Pancreas (tissue), 10 donors: ENCODE results near the gene MRPS5. TPM values are rescaled to one million over a fixed set of nuclear protein-coding genes. Genes with fewer than 3 reads are reported as not detected.

Experiments used
- ATAC-seq, 4 donors: fragments of 200-7000 bp; cut with Tn5 transposase; one replicate each; pipeline versions ENCODE4 v1.8.0 to v1.9.1; 2020; ENCODE audit warnings: mild to moderate bottlenecking in 4 of 4, moderate library complexity in 4 of 4
- DNase-seq, 6 donors: peaks; one replicate each; pipeline ENCODE4 v3.0.0-alpha.2; 2020
- FAIRE-seq: peaks from 2 replicates; lab custom pipeline; 2012; peaks lifted over from hg19 to GRCh38; lab: Jason Lieb, UNC
- H3K27ac ChIP-seq, 4 donors: fragments of 200-600 bp; sonication (generic); 1 replicate in 3 of 4; 2 replicates in 1 of 4; pipeline versions ENCODE4 v1.5.0 to v1.8.0; 2020
- H3K27me3 ChIP-seq, 4 donors: fragments of 200-600 bp; one replicate each; pipeline ENCODE4 v1.8.0; 2021
- H3K36me3 ChIP-seq, 3 donors: fragments of 200-600 bp; sonication (generic) in 1 of 3; one replicate each; pipeline versions ENCODE4 v1.5.0 to v1.8.0; 2020 to 2021
- H3K4me1 ChIP-seq, 3 donors: fragments of 200-600 bp; one replicate each; pipeline ENCODE4 v1.8.0; 2021
- H3K4me3 ChIP-seq, 4 donors: fragments of 200-600 bp; sonication (generic) in 2 of 4; one replicate each; pipeline versions ENCODE4 v1.5.0 to v1.8.0; 2020 to 2021
- H3K9me3 ChIP-seq, 4 donors: fragments of 200-600 bp; one replicate each; pipeline ENCODE4 v1.8.0; 2021
- WGBS, 2 donors: extraction: QIAGEN DNeasy Blood & Tissue Kit; methylation state at CpG; one replicate each; pipeline ENCODE4 v1.1.7; 2013; 5-methylcytosine and 5-hydroxymethylcytosine counted together
- intact Hi-C, 3 donors: fragments of 100-400 bp; cut with DNase I; formaldehyde crosslinking; loops; one replicate each; pipeline versions ENCODE4 v1.11.1 to v1.14.2; 2022
- polyA plus RNA-seq, 2 donors: library from polyadenylated mRNA; stranded (reverse); fragments of 200-250 nt; gene quantifications; one replicate each; pipeline ENCODE4 v1.2.3, GENCODE V29; 2013
- total RNA-seq, 6 donors: library from RNA; stranded (reverse); fragmentation: NEBNext Ultra II Directional in 4 of 6; extraction: Animal tissue kit (Norgen Biotek cat#: 25700) in 4 of 6; gene quantifications; one replicate each; pipeline versions ENCODE4 v1.2.1 to v1.2.4, GENCODE V29; 2021 to 2023
- TF ChIP-seq, protein P1 (sequence below), 4 donors: fragments of 200-600 bp; sonication (generic) in 3 of 4; IDR thresholded peaks; one replicate each; pipeline versions ENCODE4 v1.5.0 to v1.8.0; 2021; ENCODE audit warnings: antibody characterized with exemption in 4 of 4
- donor health status: healthy with polysubstance abuse.
- donor health status: DM: no; HTN: no; CAD: no; lungs with moderate emphysema.
- donor health status: DM: no; HTN: no; CAD: no.
- donor health status: control.
- donor health status: control.
- donor health status: Bipolar disorder and iron deficiency.
- donor health status: DM: yes; HTN: yes; CAD: no.
- donor health status: DM: no; HTN: no; CAD: no.
- donor health status: DM: no; HTN: no; CAD: no.
- donor health status: DM: yes; HTN: yes; CAD: no.

Gene MRPS5
- total and polyA plus RNA-seq, 8 donors: 14.8 to 55.2 (median 19.9) TPM

DNA sequence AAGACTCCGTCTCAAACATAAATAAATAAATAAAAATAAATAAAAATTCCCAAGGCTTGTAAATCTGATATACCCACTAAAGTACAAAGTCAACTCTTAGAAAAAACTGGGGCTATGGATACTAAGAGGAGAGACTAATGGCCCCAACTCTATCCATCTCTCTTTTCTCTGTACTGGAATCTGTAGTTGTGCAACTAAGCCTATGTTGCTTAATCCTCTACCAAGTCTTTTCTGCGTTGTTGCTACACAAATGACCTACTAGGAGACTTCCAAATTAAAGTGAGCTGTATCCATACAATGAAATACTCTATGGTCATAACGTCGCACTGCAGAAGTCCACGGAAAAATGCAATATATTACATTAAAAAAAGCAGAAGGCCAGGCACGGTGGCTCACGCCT is 8.1 kb downstream of the MRPS5 start:
- H3K9me3 ChIP-seq: no peaks in the 10 kb centered on the region
- no peak for ATAC-seq
- no peak overlapping the region for H3K4me3 ChIP-seq
- DNase-seq: no peak
- intact Hi-C loops: loop anchor here in 1 of 3 donors (10.0 kb wide), 1 partner anchor 89 kb away; the partner anchor contains the start of gene MAL
- no peaks in the 10 kb centered on the region for H3K4me1 ChIP-seq
- H3K27me3 ChIP-seq: no peaks in the 10 kb centered on the region
- no peak overlapping the region for H3K27ac ChIP-seq
- 90 to 95% methylated on average over 7 of the region's 7 CpGs for WGBS, 2 donors
- TF ChIP-seq, protein P1, sequence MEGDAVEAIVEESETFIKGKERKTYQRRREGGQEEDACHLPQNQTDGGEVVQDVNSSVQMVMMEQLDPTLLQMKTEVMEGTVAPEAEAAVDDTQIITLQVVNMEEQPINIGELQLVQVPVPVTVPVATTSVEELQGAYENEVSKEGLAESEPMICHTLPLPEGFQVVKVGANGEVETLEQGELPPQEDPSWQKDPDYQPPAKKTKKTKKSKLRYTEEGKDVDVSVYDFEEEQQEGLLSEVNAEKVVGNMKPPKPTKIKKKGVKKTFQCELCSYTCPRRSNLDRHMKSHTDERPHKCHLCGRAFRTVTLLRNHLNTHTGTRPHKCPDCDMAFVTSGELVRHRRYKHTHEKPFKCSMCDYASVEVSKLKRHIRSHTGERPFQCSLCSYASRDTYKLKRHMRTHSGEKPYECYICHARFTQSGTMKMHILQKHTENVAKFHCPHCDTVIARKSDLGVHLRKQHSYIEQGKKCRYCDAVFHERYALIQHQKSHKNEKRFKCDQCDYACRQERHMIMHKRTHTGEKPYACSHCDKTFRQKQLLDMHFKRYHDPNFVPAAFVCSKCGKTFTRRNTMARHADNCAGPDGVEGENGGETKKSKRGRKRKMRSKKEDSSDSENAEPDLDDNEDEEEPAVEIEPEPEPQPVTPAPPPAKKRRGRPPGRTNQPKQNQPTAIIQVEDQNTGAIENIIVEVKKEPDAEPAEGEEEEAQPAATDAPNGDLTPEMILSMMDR (IDR thresholded peaks at IDR 0.05): no peak
- FAIRE-seq: no peak
- H3K36me3 ChIP-seq: peaks cover 0 to 23% (median 17%) of the 10 kb centered on the region in 3 donors

DNA sequence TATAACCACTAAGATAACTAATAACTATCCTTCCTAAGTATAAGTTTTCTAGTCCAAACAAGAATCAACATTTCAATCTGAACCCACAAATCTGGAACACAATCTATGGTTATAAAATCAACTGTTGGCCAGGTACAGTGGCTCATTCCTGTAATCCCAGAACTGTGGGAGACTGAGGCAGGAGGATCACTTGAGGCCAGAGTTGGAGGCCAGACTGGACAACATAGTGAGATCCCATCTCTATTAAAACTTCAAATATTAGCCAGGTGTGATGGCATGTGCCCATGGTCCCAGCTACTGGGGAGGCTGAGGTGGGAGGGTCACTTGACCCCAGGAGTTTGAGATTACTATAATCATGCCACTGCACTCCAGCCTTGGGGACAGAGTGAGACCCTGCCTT is 11.2 kb downstream of the MRPS5 start:
- TF ChIP-seq, protein P1 (IDR thresholded peaks at IDR 0.05): no peak
- intact Hi-C loops: loop anchor here in 1 of 3 donors (10.0 kb wide), 1 partner anchor 86 kb away; the partner anchor contains the start of gene MAL
- no peak overlapping the region for H3K27ac ChIP-seq
- H3K4me1 ChIP-seq: no peaks in the 10 kb centered on the region
- peaks cover 0 to 53% (median 29%) of the 10 kb centered on the region in 3 donors for H3K36me3 ChIP-seq
- DNase-seq (no peak), FAIRE-seq (no peak), ATAC-seq (no peak)
- H3K27me3 ChIP-seq: no peaks in the 10 kb centered on the region
- no peak overlapping the region for H3K4me3 ChIP-seq
- H3K9me3 ChIP-seq: no peaks in the 10 kb centered on the region

DNA sequence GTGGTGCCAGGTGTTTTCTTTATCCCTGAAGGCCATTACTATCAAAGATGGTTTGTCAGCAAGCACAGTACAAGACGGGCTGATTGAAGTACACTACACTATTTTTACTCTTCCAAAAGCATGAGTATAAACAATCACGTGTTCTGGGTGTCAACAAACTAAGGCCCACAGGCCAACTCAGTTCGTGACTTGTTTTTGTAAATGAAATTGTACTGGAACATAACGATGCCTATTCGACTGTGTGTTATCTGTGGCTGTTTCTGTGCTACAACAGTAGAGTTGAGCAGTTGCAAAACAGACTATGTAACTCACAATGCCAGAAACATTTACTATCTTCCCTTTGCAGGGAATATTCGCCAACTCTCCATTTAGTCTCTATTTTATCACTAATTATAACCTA is 12.3 kb downstream of the MRPS5 start:
- Histone ChIP-seq H3K9me3 (no peaks in the 10 kb centered on the region), H3K4me1 (no peaks in the 10 kb centered on the region), H3K36me3 (peaks cover 0 to 50% (median 29%) of the 10 kb centered on the region in 3 donors), H3K4me3 (no peak overlapping the region), H3K27ac (no peak overlapping the region), H3K27me3 (no peaks in the 10 kb centered on the region)
- intact Hi-C loops: no loop called here
- ATAC-seq (no peak), DNase-seq (no peak), FAIRE-seq (no peak)
- TF ChIP-seq, protein P1 (IDR thresholded peaks at IDR 0.05): no peak
- WGBS, 2 donors: 85 to 88% methylated on average over 6 of the region's 6 CpGs

DNA sequence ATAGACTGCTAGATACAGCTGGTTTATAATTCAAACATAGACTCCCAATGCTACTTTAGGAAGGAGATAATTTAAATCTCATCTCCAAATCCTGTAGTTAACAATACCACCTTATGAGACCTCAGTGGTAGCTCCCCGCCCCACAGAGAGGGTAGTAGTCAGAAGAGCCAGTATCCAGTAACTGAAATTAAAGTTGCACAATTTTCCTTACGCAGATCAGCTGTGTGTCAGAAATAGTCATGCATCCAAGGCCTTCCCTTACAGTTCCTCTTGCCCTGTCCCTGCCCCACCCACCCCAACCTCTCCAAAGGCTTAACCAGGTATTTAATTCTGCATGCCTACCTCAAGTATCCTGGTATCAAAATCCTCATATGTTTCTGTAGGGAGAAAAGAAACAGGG is 15.5 kb downstream of the MRPS5 start:
- no peak for ATAC-seq
- H3K4me1 ChIP-seq: no peaks in the 10 kb centered on the region
- no peaks in the 10 kb centered on the region for H3K9me3 ChIP-seq
- 88 to 96% methylated on average over 2 of the region's 2 CpGs for WGBS, 2 donors
- FAIRE-seq: no peak
- H3K27me3 ChIP-seq: no peaks in the 10 kb centered on the region
- intact Hi-C loops: no loop called here
- no peak overlapping the region for H3K27ac ChIP-seq
- TF ChIP-seq, protein P1 (IDR thresholded peaks at IDR 0.05): no peak
- H3K36me3 ChIP-seq: peaks cover 0 to 50% (median 34%) of the 10 kb centered on the region in 3 donors
- no peak overlapping the region for H3K4me3 ChIP-seq
- DNase-seq: no peak

DNA sequence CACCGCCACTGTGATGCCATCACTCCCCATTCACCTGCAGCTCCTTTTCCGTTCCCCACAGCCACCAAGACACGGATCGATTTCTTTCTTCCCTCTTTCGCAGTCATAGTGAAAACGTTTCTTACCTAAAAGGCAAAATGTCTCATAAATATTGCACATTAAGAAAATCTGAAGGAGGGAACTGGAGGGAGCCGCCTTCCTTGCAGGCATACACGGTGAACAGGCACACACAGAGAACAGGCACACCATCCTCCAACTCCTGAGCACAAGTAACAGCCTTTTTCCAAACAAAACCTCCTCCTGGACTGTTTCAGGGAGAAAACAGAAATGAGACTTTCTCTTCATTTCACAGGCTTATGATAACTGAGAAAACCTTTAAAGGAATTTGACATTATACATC is 17.0 kb downstream of the MRPS5 start:
- H3K27ac ChIP-seq: no peak overlapping the region
- peaks cover 0 to 58% (median 30%) of the 10 kb centered on the region in 3 donors for H3K36me3 ChIP-seq
- ATAC-seq (no peak), FAIRE-seq (no peak), DNase-seq (no peak)
- TF ChIP-seq, protein P1 (IDR thresholded peaks at IDR 0.05): no peak
- intact Hi-C loops: no loop called here
- no peak overlapping the region for H3K4me3 ChIP-seq
- no peaks in the 10 kb centered on the region for H3K4me1 ChIP-seq
- 89 to 94% methylated on average over 8 of the region's 8 CpGs for WGBS, 2 donors
- H3K27me3 ChIP-seq: no peaks in the 10 kb centered on the region
- H3K9me3 ChIP-seq: no peaks in the 10 kb centered on the region
